Gastroesophageal sphincter (tissue), 3 donors: ENCODE data around the gene PDAP1.

Source experiments
- CTCF ChIP-seq, 4 experiments: fragments of 200-600 bp in 2 of 4; fragments of 450-650 bp in 2 of 4; sonication (generic) in 1 of 4; IDR thresholded peaks; one replicate each; pipeline ENCODE4 v1.5.1; 2017 to 2019; ENCODE audit warnings: antibody characterized with exemption in 4 of 4, mild to moderate bottlenecking in 2 of 4, moderate library complexity in 2 of 4
- POLR2A ChIP-seq, 2 donors: fragments of 450-650 bp; IDR thresholded peaks; one replicate each; pipeline ENCODE4 v1.6.1; 2017; ENCODE audit warnings: antibody characterized with exemption in 2 of 2, mild to moderate bottlenecking in 2 of 2, moderate library complexity in 1 of 2
- POLR2AphosphoS5 ChIP-seq: sonication (generic); formaldehyde crosslinking; IDR thresholded peaks from one replicate; pipeline ENCODE4 v1.6.1; 2017; ENCODE audit warnings: antibody characterized with exemption

- TF ChIP-seq CTCF (IDR thresholded peaks at IDR 0.05) (no peak), POLR2AphosphoS5 (no peak), POLR2A (IDR thresholded peaks at IDR 0.05) (no peak)
Observed at GRCh38 chr7:99398891-99399445, 9.4 kb downstream of the PDAP1 start.
